ENCODE results near the gene UPF2.

Gene UPF2

DNA sequence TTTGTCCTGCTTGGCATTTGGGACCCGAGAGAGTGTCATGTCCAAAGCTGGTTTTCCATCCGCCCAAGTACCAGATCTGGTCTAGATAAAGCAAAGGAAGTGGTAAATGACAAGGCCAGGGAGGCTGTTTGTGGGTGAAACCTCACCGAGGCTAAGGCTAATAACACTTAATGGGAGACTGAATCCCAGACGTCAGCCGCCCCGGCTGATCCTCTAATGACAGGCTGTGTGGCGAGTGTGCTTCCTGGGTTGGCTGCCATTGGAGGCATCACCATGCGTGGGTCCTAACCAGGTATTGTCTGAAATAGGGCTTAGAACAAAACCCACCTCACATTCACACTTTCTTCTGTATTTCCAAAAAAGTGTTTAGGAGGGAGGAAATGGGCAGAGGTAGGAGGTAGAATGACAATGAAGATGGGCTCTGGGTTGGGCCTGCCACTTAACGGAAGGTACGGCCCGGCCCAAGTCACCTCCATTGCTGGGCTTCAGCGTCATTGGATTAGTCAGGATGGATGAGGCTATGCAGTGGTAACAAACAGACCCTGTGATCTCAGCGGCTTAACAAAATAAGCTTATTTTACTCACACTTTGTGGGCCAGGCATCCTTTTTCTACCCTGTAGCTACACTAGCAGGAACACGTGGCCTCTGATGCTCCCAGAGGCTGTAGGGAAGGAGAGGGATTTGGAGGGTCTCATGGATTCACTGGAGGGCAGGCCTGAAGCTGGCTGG is 159.8 kb downstream of the UPF2 start:
- no peak for DNase-seq (ENCODE audit: low read depth, low spot score)

DNA sequence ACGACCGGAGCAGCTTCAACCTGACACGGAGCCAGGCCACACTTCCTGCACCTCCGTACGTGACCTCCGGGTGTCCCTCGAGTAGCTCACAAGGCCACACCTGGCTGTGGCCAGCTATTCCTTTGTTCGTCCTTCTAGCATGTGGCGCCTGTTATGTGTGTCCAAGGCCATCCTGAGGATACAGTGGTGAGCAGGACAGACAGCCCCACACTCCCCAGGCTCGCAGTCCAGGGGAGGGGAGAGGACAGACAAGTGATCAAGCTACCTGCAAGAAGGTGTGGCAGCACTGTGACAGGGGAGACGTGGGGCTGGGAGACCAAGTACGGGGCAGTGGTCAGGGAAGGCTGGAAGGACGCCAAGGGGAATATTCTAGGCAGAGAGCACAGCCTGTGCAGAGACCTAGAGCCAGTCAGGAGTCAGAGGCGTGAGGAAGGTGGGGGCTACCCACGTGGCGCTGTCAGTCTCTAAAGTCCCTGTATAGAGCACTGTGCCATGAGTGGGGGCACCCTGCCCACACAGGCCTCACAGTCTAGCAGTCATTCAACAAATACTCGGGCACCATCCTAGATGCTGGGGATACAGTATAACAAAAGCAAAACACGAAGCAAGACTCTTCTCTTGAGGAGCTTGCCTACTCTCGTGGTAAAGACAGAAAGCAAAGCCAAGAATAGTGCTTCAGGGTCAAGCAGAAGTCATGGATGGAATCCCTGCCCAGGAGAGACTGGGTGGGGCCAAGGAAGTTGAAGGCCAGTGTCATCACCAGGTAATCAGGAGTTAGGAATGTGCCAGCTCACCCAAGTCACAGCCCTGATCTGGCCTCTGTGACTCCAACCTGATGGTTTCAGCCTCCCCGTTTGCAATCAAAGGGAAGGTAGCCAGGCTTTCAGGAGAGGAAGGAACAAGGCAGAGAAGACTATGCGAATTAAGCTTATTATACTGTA is 160.9 kb downstream of the UPF2 start:
- peak; percentile 77 for DNase-seq (ENCODE audit: low read depth, low spot score)

DNA sequence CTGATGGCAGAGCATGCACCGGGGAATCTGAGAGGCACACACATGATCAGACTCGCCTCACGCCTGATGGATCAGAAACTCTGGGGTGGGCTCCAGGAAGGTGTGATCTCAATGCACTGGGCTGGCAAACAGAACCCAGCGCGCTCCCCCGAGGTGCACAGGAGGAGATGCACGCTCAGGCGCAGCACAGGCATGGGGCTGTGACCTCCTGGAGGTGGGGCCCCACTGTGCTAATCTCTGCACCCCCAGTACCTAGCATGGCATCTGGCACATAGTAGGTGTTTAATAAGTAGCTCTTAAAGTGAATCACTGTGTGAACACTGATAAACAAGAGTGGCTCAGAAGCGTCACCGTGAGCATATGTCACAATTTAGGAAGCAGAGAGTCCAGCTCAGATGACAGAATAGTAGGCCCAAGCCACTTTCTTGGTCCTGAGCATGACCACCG is 161.6 kb downstream of the UPF2 start:
- no peak for DNase-seq (ENCODE audit: low read depth, low spot score)

DNA sequence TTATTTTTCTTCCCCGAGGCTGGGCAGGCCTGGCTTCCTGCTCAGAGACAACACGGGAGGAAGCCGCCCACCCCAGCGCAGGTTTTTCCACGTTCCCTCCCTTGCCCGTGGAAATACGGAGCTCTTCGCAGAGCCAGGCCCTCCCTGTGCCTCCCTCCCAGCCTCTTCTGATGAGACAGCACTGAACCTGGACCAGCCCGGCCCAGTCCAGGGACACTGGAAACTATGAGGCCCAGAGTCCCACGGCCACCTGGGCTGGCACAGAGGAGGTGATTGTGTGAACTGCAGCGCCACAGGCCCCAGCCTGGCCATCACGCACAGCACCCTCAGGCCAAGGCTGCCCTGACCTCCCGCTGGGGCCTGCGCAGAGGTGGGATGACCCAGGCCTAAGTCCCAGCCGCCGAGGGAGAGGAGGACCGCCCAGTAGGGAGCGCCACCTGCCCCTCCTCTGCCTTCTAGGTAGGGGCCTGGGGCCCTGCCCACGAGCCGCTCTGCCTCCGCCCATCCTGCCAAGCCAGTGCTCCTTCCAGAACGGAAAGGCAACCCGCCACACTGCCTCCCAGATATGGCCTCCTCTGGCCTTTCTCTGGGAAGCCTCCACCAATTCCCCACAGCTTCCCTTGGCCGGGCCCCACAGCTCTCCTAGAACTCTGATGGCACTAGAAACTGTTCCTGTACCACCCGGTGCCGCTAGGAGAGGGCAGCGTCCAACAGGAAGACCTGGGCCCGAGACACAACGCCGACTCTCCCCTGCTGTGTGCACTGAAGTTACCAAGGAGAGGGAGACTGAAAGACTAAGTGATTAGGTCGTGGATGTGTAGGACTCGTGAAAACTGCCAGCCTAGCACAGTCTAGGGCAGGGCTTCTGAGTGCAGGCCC is 162.2 kb downstream of the UPF2 start:
- peak; percentile 45 for DNase-seq (ENCODE audit: low read depth, low spot score)

DNA sequence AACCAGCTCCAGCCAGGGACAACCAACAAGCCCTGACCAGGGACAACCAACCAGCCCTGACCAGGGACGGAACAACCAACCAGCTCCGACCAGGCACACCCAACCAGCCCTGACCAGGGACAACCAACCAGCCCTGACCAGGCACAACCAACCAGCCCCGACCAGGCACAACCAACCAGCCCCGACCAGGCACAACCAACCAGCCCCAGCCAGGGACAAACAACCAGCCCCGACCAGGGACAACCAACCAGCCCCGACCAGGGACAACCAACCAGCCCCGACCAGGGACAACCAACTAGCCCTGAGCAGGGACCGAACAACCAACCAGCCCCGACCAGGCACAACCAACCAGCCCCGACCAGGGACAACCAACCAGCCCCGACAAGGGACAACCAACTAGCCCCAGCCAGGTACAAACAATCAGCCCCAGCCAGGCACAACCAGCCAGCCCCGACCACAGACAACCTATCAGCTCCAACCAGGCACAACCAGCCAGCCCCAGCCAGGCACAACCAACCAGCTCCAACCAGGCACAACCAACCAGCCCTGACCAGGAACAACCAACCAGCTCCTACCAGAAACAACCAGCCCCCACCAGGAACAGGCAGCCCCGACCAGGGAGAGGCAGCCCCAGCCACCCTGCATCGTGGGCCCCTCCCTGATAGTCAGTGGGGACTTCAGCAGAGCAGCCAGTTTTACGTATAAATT is 163.1 kb downstream of the UPF2 start:
- no peak for DNase-seq (ENCODE audit: low read depth, low spot score)

DNA sequence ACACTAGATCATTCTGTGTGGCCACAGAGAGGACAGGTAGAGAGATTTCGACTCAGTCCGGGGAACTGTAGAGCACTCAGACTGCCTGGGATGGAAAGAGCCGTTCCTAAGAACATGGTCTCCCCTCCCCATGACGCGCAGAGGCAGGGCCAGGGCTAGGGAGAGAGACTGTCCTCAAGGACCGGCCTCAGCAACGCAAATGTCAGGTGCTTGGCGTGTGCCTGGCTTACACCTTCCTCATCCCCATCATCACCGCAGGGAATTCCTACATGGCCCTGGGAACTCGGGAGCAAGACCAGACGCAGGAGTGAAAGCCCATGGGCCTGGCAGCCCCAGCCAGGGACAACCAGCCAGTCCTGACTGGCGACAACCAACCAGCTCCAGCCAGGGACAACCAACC is 163.8 kb downstream of the UPF2 start:
- DNase-seq (ENCODE audit: low read depth, low spot score) = no peak

DNA sequence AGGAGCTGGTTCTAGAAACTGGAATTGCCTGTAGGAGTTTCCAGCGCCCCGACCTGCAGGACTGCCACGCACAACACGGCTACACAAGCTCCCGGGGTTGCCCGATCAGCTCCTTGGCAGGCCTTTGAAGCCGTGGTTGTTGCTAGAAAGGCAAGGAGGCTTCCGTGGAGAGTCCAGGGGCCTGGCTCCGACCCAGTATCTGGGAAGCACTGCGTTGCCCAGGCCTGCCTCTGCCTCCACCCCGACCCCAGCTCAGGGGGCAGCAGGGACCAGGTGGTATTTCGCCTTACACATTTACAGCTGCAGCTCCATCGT is 165.1 kb downstream of the UPF2 start:
- no peak for DNase-seq (ENCODE audit: low read depth, low spot score)

DNA sequence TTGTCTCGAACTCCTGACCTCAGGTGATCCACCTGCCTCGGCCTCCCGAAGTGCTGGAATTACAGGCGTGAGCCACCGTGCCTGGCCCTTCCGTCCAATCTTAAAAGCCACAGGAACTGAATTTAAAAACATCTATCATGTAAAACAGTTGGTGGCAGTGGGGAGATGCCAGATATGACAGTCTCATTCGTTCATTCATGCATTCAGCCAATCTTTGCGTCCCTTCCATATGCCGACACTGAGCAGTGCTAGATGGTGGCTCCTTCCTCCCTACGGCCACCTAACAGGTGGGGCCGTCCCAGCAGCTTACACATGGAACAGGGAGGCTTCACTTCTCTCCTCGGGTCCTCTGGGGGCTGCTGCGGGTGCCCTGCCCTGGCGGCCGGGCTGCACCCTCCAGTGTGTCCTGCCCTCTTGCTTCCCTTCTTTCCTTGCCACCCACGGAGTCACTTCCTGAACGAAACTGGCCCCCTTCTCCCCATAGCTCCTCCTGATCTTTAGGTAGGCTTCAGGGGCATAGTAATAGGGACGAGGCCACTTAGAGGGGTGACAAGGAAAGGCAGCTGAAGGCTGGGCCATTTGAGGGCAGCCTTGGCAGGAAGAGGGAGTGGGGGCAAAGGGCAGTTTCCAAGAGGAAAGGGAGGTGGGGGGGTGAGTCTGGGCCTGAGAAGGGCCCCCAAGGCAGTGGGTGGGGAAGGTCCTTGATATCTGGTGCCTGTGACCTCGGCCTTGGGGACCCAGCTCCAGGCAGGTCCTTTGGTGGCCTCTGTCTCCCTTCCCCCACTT is 165.6 kb downstream of the UPF2 start:
- DNase-seq (ENCODE audit: low read depth, low spot score) = no peak

DNA sequence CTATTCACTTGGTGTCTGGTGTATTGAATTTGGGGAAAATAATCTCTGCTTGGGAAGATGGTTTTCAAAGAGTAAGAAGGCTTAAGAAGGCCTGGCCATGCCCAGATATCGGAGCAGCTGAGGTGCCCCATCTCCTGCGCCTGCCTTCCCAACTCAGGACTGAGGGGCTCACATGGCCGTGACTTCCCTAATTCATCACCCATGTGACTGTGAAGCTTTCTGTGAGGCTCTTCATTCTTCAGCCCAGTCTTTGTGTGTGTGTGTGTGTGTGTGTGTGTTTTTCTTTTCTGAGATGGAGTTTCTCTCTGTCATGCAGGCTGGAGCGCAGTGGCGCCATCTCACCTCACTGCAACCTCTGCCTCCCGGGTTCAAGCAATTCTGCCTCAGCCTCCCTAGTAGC is 166.3 kb downstream of the UPF2 start:
- DNase-seq (ENCODE audit: low read depth, low spot score) = no peak

DNA sequence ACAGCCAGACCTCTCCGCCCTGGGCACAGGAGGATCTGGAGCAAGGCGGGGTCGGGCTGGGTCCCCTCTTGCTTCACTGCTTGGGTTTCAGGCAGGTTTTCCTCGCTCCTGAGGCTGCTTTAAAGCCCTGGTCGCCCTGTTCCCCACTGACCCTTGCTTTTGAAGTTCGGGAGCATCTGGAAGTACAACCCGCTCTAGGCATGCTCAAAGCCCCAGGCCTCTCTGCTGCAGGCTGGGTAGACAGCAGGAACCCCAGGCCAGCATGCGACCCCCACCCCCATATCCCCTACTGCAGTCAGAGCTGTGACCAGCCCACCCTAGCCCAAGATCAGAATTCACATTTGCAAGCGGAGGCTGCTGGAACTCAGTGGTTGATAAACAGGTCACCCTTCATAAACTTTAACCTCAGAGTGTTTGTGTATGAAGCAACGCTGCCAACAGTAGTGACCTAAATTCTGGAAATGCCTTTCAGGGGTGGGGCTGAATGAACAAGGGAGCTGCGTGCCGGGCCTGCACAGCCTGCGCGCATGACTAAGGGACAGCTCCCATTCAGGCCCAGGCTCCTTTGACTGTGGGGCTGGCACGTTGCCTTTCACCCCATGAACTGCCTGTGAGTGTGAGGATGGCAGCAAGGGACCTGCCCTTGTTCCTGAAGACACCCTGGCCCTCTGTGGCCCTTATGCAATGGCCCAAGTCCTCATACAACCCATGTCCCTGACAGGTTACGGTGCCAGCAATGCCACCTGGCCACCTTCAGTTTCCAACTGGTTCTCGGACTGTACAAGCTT is 166.9 kb downstream of the UPF2 start:
- DNase-seq (ENCODE audit: low read depth, low spot score) = peak; percentile 92

DNA sequence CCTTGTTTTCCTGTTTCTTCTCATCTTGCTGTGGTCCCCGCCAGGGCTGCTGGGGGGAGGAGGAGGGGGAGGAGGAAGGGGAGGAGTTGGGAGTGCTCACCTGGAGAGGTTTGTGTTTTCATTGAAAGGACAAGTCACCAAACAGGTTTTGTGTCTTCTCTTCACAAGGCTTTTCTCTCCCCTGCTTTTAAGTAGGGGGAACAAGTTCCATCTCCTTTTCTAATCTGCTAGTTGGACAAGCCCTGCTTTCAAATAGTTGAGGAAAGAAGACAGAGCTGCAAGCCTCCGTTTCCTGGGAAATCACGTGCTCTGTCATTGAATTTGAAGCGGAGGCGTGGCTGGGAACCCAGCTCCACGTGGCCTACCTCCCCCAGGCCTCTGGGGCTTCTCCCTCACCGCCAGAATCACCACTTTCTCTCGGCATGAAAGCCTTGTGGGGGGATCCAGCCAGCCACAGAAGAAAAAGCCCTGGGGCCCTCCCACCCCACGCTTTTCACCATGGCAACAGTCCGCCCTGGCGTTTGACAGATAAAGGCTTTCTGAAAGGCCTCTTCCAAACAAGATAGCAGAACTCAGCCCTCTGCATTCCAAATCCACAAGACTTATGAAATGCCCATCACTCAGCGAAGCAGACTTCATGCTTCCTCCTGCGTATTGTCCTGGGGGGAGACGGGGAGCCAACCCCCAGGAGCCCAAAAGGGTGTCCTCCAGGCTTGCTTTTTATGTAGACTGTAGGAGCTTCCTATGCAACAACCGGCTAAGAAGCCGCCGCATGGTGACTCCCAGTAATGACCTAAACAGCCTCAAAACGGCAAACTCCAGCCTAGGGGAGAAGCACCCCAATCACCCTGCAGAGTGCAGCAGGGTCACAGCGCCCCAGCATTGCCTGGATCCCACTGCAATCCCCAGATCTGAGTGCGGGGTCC is 167.8 kb downstream of the UPF2 start:
- peak; percentile 99 for DNase-seq (ENCODE audit: low read depth, low spot score)

DNA sequence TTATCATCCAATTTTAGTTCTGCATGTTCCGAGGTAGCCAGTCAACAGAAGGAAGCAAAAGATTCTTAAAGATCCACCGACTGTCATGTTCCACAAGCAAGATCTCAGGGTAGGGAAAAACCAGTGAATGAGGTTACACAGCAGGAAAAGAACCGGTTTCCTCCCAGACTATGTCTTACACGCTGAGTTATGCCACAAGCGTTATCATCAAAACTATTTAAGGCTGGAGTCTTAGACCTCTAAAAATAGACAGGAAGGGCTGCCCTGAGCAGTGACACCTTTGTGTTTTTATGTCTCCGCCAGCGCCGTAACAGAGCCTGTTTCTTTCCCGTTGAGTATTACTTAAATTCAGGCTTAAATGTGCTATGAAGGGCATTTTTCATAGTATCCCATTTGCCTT is 171.1 kb downstream of the UPF2 start:
- no peak for DNase-seq (ENCODE audit: low read depth, low spot score)

DNA sequence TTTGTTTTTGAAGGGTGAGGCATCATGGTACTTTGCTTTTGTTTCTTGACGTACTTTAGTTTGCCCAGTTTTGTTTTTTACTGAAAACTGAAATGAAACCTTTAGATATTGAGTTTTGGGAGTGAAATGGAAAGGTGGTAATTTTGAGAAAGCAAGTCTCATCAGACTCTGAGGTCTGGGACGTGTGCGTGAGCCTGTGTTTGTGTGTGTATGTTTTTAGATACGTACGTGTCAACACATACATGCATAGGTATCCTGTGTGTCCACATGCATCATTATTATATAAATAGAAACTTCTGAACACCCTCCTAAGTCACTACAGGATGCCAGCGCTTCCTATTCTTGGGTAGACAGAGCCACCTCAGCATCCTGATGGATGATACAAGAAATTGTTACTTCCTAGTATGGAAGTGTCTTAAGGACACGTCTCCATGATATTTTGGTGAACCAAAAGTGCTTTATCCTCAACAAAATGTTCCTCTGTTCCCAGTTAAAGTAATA is 171.7 kb downstream of the UPF2 start:
- no peak for DNase-seq (ENCODE audit: low read depth, low spot score)

DNA sequence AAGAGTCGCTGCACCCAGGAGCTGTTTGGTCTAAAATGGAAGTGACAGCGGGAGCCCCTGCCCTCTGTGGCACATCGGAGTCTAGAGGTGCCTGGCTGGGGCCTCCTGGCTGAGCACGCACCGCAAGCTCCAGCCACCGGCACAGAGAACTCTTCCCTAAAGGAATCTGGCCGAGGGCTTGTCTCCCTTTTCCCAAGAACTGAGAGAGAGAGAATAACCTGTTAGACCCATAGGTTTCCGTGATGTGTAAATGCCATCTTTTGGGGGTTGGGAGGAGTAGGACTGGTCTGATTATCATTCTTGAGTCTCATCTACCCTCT is 172.2 kb downstream of the UPF2 start:
- DNase-seq (ENCODE audit: low read depth, low spot score) = peak; percentile 56
